ENCODE measurements around the gene NPAS1.
A peak's percentile ranks its signal among the peaks of the same experiment; 100 is the strongest.

NPAS1 gene

GRCh38 chr19:47019431-47020041 is at the start of gene NPAS1:
Gene NPAS1 (plus strand): TSS chr19:47019837. CDS start chr19:47021048, 1,211 bp downstream.
- no peak for DNase-seq

GRCh38 chr19:46970815-46971214 is 48.8 kb upstream of the NPAS1 start:
- DNase-seq, result peak; percentile 58

- DNase-seq, result no peak
These were observed 47.3 kb upstream of the NPAS1 start for GRCh38 chr19:46972311-46972710.

GRCh38 chr19:46974181-46974580 is 45.5 kb upstream of the NPAS1 start:
- no peak for DNase-seq

- DNase-seq, result no peak
These were observed 44.4 kb upstream of the NPAS1 start for GRCh38 chr19:46975011-46975924.

GRCh38 chr19:46975925-46976782 is 43.5 kb upstream of the NPAS1 start:
- DNase-seq, result no peak

- DNase-seq, result no peak
These were observed 42.8 kb upstream of the NPAS1 start for GRCh38 chr19:46976845-46977320.

GRCh38 chr19:46977548-46977947 is 42.1 kb upstream of the NPAS1 start:
- no peak for DNase-seq

- DNase-seq, result no peak
These were observed 41.3 kb upstream of the NPAS1 start for GRCh38 chr19:46978171-46978869.

- DNase-seq, result no peak
These were observed 40.2 kb upstream of the NPAS1 start for GRCh38 chr19:46979126-46980105.

GRCh38 chr19:46980761-46981160 is 38.9 kb upstream of the NPAS1 start:
- no peak for DNase-seq

- no peak for DNase-seq
These were observed 38.2 kb upstream of the NPAS1 start for GRCh38 chr19:46981286-46981945.

- no peak for DNase-seq
These were observed 36.5 kb upstream of the NPAS1 start for GRCh38 chr19:46983097-46983496.

GRCh38 chr19:46984077-46985010 is 35.3 kb upstream of the NPAS1 start:
- peak; percentile 96 for DNase-seq

- DNase-seq, result no peak
These were observed 33.9 kb upstream of the NPAS1 start for GRCh38 chr19:46985542-46986415.

- no peak for DNase-seq
These were observed 30.9 kb upstream of the NPAS1 start for GRCh38 chr19:46988614-46989230.

GRCh38 chr19:46990991-46991676 is 28.5 kb upstream of the NPAS1 start:
- DNase-seq, result peak; percentile 73

All from COR-L47 (cell line).